Trophoblast cell (in vitro differentiated cells and primary cell): ENCODE data around the gene QRFPR.

Experiments
- DNase-seq, 2 donors: peaks; one replicate each; pipeline ENCODE4 v3.0.0-alpha.2; 2016
- H2AFZ ChIP-seq: 2 replicates; pipeline ENCODE4 v1.6.1; 2013; ENCODE audit warnings: low read length, moderate library complexity, mild to moderate bottlenecking; ENCODE audit not compliant: insufficient read depth, poor library complexity
- H2AK5ac ChIP-seq: 2 replicates; pipeline ENCODE4 v1.6.1; 2013; ENCODE audit warnings: mild to moderate bottlenecking, low read length
- H2BK120ac ChIP-seq: 2 replicates; pipeline ENCODE4 v1.6.1; 2013; ENCODE audit warnings: low read length, mild to moderate bottlenecking, moderate library complexity; ENCODE audit not compliant: insufficient read depth, poor library complexity
- H2BK12ac ChIP-seq: 2 replicates; pipeline ENCODE4 v1.6.1; 2013; ENCODE audit warnings: mild to moderate bottlenecking, low read length, moderate library complexity
- H2BK5ac ChIP-seq: 2 replicates; pipeline ENCODE4 v1.6.1; 2013; ENCODE audit warnings: low read length, low read depth, moderate library complexity, mild to moderate bottlenecking; ENCODE audit not compliant: poor library complexity
- H3K14ac ChIP-seq: 2 replicates; pipeline ENCODE4 v1.6.1; 2013; ENCODE audit warnings: mild to moderate bottlenecking, low read length
- H3K18ac ChIP-seq: 2 replicates; pipeline ENCODE4 v1.6.1; 2013; ENCODE audit warnings: mild to moderate bottlenecking, low read length
- H3K23ac ChIP-seq: 2 replicates; pipeline ENCODE4 v1.6.1; 2013; ENCODE audit warnings: low read length
- H3K27ac ChIP-seq: 2 replicates; pipeline ENCODE4 v1.5.1; 2013; ENCODE audit warnings: low read depth, mild to moderate bottlenecking, inconsistent platforms, low read length, moderate library complexity
- H3K27me3 ChIP-seq: 2 replicates; pipeline ENCODE4 v1.6.1; 2013; ENCODE audit warnings: inconsistent platforms, mild to moderate bottlenecking, low read length, moderate library complexity; ENCODE audit not compliant: insufficient read depth
- H3K36me3 ChIP-seq, 2 experiments: 1 replicate in 1 of 2; 2 replicates in 1 of 2; pipeline ENCODE4 v1.6.1; 2013; ENCODE audit warnings: low read length in 2 of 2, mild to moderate bottlenecking in 2 of 2, moderate library complexity in 1 of 2; ENCODE audit not compliant: insufficient read depth in 2 of 2, control insufficient read depth in 1 of 2
- H3K4ac ChIP-seq: 2 replicates; pipeline ENCODE4 v1.6.1; 2013; ENCODE audit warnings: low read depth, mild to moderate bottlenecking, low read length, moderate library complexity
- H3K4me1 ChIP-seq, 2 experiments: 1 replicate in 1 of 2; 2 replicates in 1 of 2; pipeline ENCODE4 v1.6.1; 2013; ENCODE audit warnings: low read length in 2 of 2, mild to moderate bottlenecking in 2 of 2, moderate library complexity in 1 of 2; ENCODE audit not compliant: insufficient read depth in 2 of 2, control insufficient read depth in 1 of 2
- H3K4me2 ChIP-seq: 2 replicates; pipeline ENCODE4 v1.6.1; 2013; ENCODE audit warnings: inconsistent platforms, mild to moderate bottlenecking, low read length, moderate library complexity
- H3K4me3 ChIP-seq: 2 replicates; pipeline ENCODE4 v1.5.1; 2013; ENCODE audit warnings: mild to moderate bottlenecking, low read depth, low read length, inconsistent platforms
- H3K79me1 ChIP-seq: one replicate; pipeline ENCODE4 v1.6.1; 2013; ENCODE audit warnings: low read length
- H3K79me2 ChIP-seq: 2 replicates; pipeline ENCODE4 v1.6.1; 2013; ENCODE audit warnings: low read length, mild to moderate bottlenecking; ENCODE audit not compliant: control insufficient read depth, insufficient read depth, poor library complexity
- H3K9ac ChIP-seq: 2 replicates; pipeline ENCODE4 v1.6.1; 2013; ENCODE audit warnings: mild to moderate bottlenecking, low read length
- H3K9me3 ChIP-seq: 2 replicates; pipeline ENCODE4 v1.6.1; 2013; ENCODE audit warnings: low read depth, mild to moderate bottlenecking, control low read depth, inconsistent platforms, low read length; ENCODE audit not compliant: insufficient read depth
- H4K12ac ChIP-seq: 2 replicates; pipeline ENCODE4 v1.6.1; 2013; ENCODE audit warnings: low read depth, mild to moderate bottlenecking, low read length, moderate library complexity
- H4K8ac ChIP-seq: 2 replicates; pipeline ENCODE4 v1.6.1; 2013; ENCODE audit warnings: low read depth, mild to moderate bottlenecking, low read length, moderate library complexity
- H4K91ac ChIP-seq: one replicate; pipeline ENCODE4 v1.6.1; 2013; ENCODE audit warnings: low read depth, mild to moderate bottlenecking, low read length, moderate library complexity
- WGBS: extraction: QIAGEN DNeasy Blood & Tissue Kit; methylation state at CpG from one replicate; pipeline ENCODE4 v1.1.7; 2013; ENCODE audit warnings: missing lambda C conversion rate; ENCODE audit not compliant: insufficient read length, insufficient coverage; ENCODE audit errors: extremely low coverage; 5-methylcytosine and 5-hydroxymethylcytosine counted together

Gene QRFPR

GRCh38 chr4:121392426-121393086 is 11.7 kb upstream of the QRFPR start:
- Histone ChIP-seq H3K4me1 (no peaks in the 10 kb centered on the region), H3K79me2 (no peaks in the 10 kb centered on the region), H2BK5ac (no peak overlapping the region), H2BK12ac (no peak overlapping the region), H4K91ac (no peak overlapping the region), H3K18ac (no peak overlapping the region), H3K23ac (no peak overlapping the region), H3K27me3 (no peaks in the 10 kb centered on the region), H2AK5ac (no peak overlapping the region), H3K9ac (no peak overlapping the region), H3K36me3 (no peaks in the 10 kb centered on the region), H3K79me1 (no peaks in the 10 kb centered on the region), H2AFZ (no peak overlapping the region), H3K4me3 (no peak overlapping the region), H3K4me2 (no peak overlapping the region), H3K27ac (no peak overlapping the region), H4K12ac (no peak overlapping the region), H2BK120ac (no peak overlapping the region), H4K8ac (no peak overlapping the region), H3K4ac (no peak overlapping the region), H3K14ac (no peak overlapping the region), H3K9me3 (no peaks in the 10 kb centered on the region)
- no CpG with 5 or more reads among the region's 5 CpGs for WGBS
- no peak for DNase-seq

- Histone ChIP-seq H3K9me3 (no peaks in the 10 kb centered on the region), H2BK120ac (no peak overlapping the region), H3K14ac (no peak overlapping the region), H3K9ac (no peak overlapping the region), H3K4me3 (no peak overlapping the region), H3K27me3 (no peaks in the 10 kb centered on the region), H3K79me1 (no peaks in the 10 kb centered on the region), H2BK5ac (no peak overlapping the region), H3K27ac (no peak overlapping the region), H2AFZ (no peak overlapping the region), H3K36me3 (no peaks in the 10 kb centered on the region), H3K23ac (no peak overlapping the region), H3K18ac (no peak overlapping the region), H4K8ac (no peak overlapping the region), H2AK5ac (no peak overlapping the region), H3K4ac (no peak overlapping the region), H3K4me2 (no peak overlapping the region), H4K91ac (no peak overlapping the region), H4K12ac (no peak overlapping the region), H2BK12ac (no peak overlapping the region), H3K4me1 (no peaks in the 10 kb centered on the region), H3K79me2 (no peaks in the 10 kb centered on the region)
- no CpG with 5 or more reads among the region's 2 CpGs for WGBS
- DNase-seq = no peak
These were observed 9.5 kb upstream of the QRFPR start for GRCh38 chr4:121390335-121390734.

GRCh38 chr4:121379276-121379675 is 1.5 kb downstream of the QRFPR start:
- Histone ChIP-seq H3K27me3 (peaks cover 20% of the 10 kb centered on the region), H3K23ac (no peak overlapping the region), H3K14ac (no peak overlapping the region), H3K27ac (no peak overlapping the region), H3K79me1 (no peaks in the 10 kb centered on the region), H4K91ac (no peak overlapping the region), H2BK12ac (no peak overlapping the region), H2BK5ac (no peak overlapping the region), H2BK120ac (no peak overlapping the region), H2AK5ac (no peak overlapping the region), H4K12ac (no peak overlapping the region), H3K36me3 (no peaks in the 10 kb centered on the region), H3K4me2 (no peak overlapping the region), H3K9ac (no peak overlapping the region), H2AFZ (no peak overlapping the region), H3K18ac (no peak overlapping the region), H3K4me1 (peaks cover 5 to 10% of the 10 kb centered on the region in 2 experiments), H3K79me2 (no peaks in the 10 kb centered on the region), H4K8ac (no peak overlapping the region), H3K4ac (no peak overlapping the region), H3K9me3 (peaks cover 4% of the 10 kb centered on the region), H3K4me3 (no peak overlapping the region)
- no peak for DNase-seq
- WGBS = no CpG with 5 or more reads among the region's 3 CpGs

GRCh38 chr4:121377076-121377475 is 3.7 kb downstream of the QRFPR start:
- Histone ChIP-seq H3K27ac (no peak overlapping the region), H3K4me1 (peaks cover 5 to 10% of the 10 kb centered on the region in 2 experiments), H2BK5ac (no peak overlapping the region), H2AK5ac (no peak overlapping the region), H3K9me3 (peaks cover 4% of the 10 kb centered on the region), H3K14ac (no peak overlapping the region), H2AFZ (no peak overlapping the region), H3K4me2 (no peak overlapping the region), H3K27me3 (peaks cover 20% of the 10 kb centered on the region), H3K18ac (no peak overlapping the region), H4K91ac (no peak overlapping the region), H3K79me2 (no peaks in the 10 kb centered on the region), H2BK12ac (no peak overlapping the region), H3K23ac (no peak overlapping the region), H4K8ac (no peak overlapping the region), H4K12ac (no peak overlapping the region), H3K9ac (no peak overlapping the region), H3K36me3 (no peaks in the 10 kb centered on the region), H2BK120ac (no peak overlapping the region), H3K4ac (no peak overlapping the region), H3K79me1 (no peaks in the 10 kb centered on the region), H3K4me3 (no peak overlapping the region)
- no CpG with 5 or more reads among the region's 2 CpGs for WGBS
- DNase-seq = no peak
